SK-N-SH treated with all-trans-retinoic acid at 6 μM for 48 hours (cell line): ENCODE results near the gene ITPR2.

ENCODE experiments used
- ATAC-seq: fragments of 200-7000 bp; cut with Tn5 transposase; 3 replicates; pipeline ENCODE4 v1.9.1; 2020; ENCODE audit warnings: mild to moderate bottlenecking, moderate library complexity
- ARNTL ChIP-seq: fragments of 450-650 bp; formaldehyde crosslinking; IDR thresholded peaks from 2 replicates; pipeline ENCODE4 v1.5.0; 2020; ENCODE audit warnings: low read depth, mild to moderate bottlenecking, moderate library complexity, borderline replicate concordance
- CSRNP3 ChIP-seq: fragments of 250-450 bp; sonication (Bioruptor Pico); IDR thresholded peaks from 2 replicates; pipeline ENCODE4 v1.5.1; 2021; ENCODE audit warnings: mild to moderate bottlenecking, moderate library complexity
- ESRRG ChIP-seq: fragments of 250-450 bp; sonication (Bioruptor Pico); IDR thresholded peaks from 2 replicates; pipeline ENCODE4 v1.6.1; 2021; ENCODE audit warnings: mild to moderate bottlenecking
- GLIS3 ChIP-seq: fragments of 250-450 bp; sonication (Bioruptor Pico); IDR thresholded peaks from 2 replicates; pipeline ENCODE4 v1.5.0; 2020; ENCODE audit warnings: mild to moderate bottlenecking, moderate library complexity
- ISL1 ChIP-seq: fragments of 250-450 bp; sonication (Bioruptor Pico); IDR thresholded peaks from 2 replicates; pipeline ENCODE4 v2.1.2; 2022; ENCODE audit warnings: mild to moderate bottlenecking, moderate library complexity
- OSR1 ChIP-seq: fragments of 250-450 bp; sonication (Bioruptor Pico); IDR thresholded peaks from 2 replicates; pipeline ENCODE4 v1.8.0; 2022; ENCODE audit warnings: moderate library complexity, mild to moderate bottlenecking, inconsistent platforms
- PATZ1 ChIP-seq: fragments of 250-450 bp; sonication (Bioruptor Pico); IDR thresholded peaks from 2 replicates; pipeline ENCODE4 v1.8.0; 2020; ENCODE audit warnings: mild to moderate bottlenecking, moderate library complexity, borderline replicate concordance
- POU6F1 ChIP-seq: fragments of 250-450 bp; sonication (Bioruptor Pico); IDR thresholded peaks from 2 replicates; pipeline ENCODE4 v1.8.0; 2021; ENCODE audit warnings: low read depth, mild to moderate bottlenecking, moderate library complexity, borderline replicate concordance
- PPARA ChIP-seq: fragments of 250-450 bp; sonication (Bioruptor Pico); IDR thresholded peaks from 2 replicates; pipeline ENCODE4 v1.5.0; 2020; ENCODE audit warnings: mild to moderate bottlenecking, borderline replicate concordance
- RARB ChIP-seq: fragments of 250-450 bp; sonication (Bioruptor Pico); IDR thresholded peaks from 2 replicates; pipeline ENCODE4 v1.8.0; 2021; ENCODE audit warnings: mild to moderate bottlenecking, moderate library complexity
- SNAI2 ChIP-seq: fragments of 250-450 bp; sonication (Bioruptor Pico); IDR thresholded peaks from 2 replicates; pipeline ENCODE4 v1.5.0; 2020; ENCODE audit warnings: mild to moderate bottlenecking, moderate library complexity
- TCF4 ChIP-seq: fragments of 250-450 bp; sonication (Bioruptor Pico); IDR thresholded peaks from 2 replicates; pipeline ENCODE4 v1.8.0; 2021; ENCODE audit warnings: mild to moderate bottlenecking, moderate library complexity, borderline replicate concordance
- TOX ChIP-seq: fragments of 250-450 bp; sonication (Bioruptor Pico); IDR thresholded peaks from 2 replicates; pipeline ENCODE4 v1.8.0; 2021; ENCODE audit warnings: mild to moderate bottlenecking, moderate library complexity, borderline replicate concordance
- TSHZ2 ChIP-seq: fragments of 250-450 bp; sonication (Bioruptor Pico); IDR thresholded peaks from 2 replicates; pipeline ENCODE4 v1.5.0; 2020; ENCODE audit warnings: mild to moderate bottlenecking, moderate library complexity
- ZC3H10 ChIP-seq: fragments of 250-450 bp; sonication (Bioruptor Pico); IDR thresholded peaks from 2 replicates; pipeline ENCODE4 v1.5.1; 2021; ENCODE audit warnings: mild to moderate bottlenecking, moderate library complexity
- ZNF565 ChIP-seq: fragments of 450-650 bp; formaldehyde crosslinking; conservative IDR thresholded peaks from 2 replicates; pipeline ENCODE4 v1.5.0; 2020; ENCODE audit warnings: low read depth, mild to moderate bottlenecking, moderate library complexity
- ZNF70 ChIP-seq: fragments of 450-650 bp; formaldehyde crosslinking; IDR thresholded peaks from 2 replicates; pipeline ENCODE4 v1.5.0; 2020; ENCODE audit warnings: mild to moderate bottlenecking, moderate library complexity
- ZNF8 ChIP-seq: fragments of 450-650 bp; formaldehyde crosslinking; IDR thresholded peaks from 2 replicates; pipeline ENCODE4 v1.5.0; 2020; ENCODE audit warnings: mild to moderate bottlenecking, moderate library complexity

Gene ITPR2

GRCh38 chr12:26878661-26879119 is 45.7 kb upstream of the ITPR2 start:
- peak; percentile 55 for ATAC-seq
- TF ChIP-seq ARNTL (CRISPR knock-in tag) (no peak), GLIS3 (CRISPR knock-in tag) (no peak), ZC3H10 (CRISPR knock-in tag) (no peak), OSR1 (no peak), SNAI2 (CRISPR knock-in tag) (no peak), ESRRG (CRISPR knock-in tag) (no peak), PATZ1 (CRISPR knock-in tag) (no peak), ISL1 (CRISPR knock-in tag) (no peak), ZNF70 (no peak), ZNF8 (no peak), TCF4 (no peak), POU6F1 (CRISPR knock-in tag) (no peak), TSHZ2 (CRISPR knock-in tag) (no peak)

- ATAC-seq: no peak
- TF ChIP-seq PATZ1 (CRISPR knock-in tag) (no peak), TOX (no peak), ZNF565 (no peak), PPARA (CRISPR knock-in tag) (no peak)
Observed at GRCh38 chr12:26874501-26875296, 41.7 kb upstream of the ITPR2 start.

GRCh38 chr12:26872625-26873024 is 39.6 kb upstream of the ITPR2 start:
- ATAC-seq: no peak
- TF ChIP-seq ZNF8: no peak
- no peak for TF ChIP-seq ESRRG (CRISPR knock-in tag)
- TF ChIP-seq ISL1 (CRISPR knock-in tag): no peak
- no peak for TF ChIP-seq GLIS3 (CRISPR knock-in tag)
- no peak for TF ChIP-seq PPARA (CRISPR knock-in tag)
- no peak for TF ChIP-seq RARB (CRISPR knock-in tag)
- TF ChIP-seq TSHZ2 (CRISPR knock-in tag): no peak
- TF ChIP-seq POU6F1 (CRISPR knock-in tag): no peak
- no peak for TF ChIP-seq CSRNP3
- TF ChIP-seq ZNF565: no peak
